Esophagus (tissue), 2 donors: ENCODE results near the gene APBA3. TPM values are rescaled to one million over a fixed set of nuclear protein-coding genes. Genes with fewer than 3 reads are reported as not detected.
A peak's percentile ranks its signal among the peaks of the same experiment; 100 is the strongest.

Experiments
- H3K27ac ChIP-seq, 2 donors: one replicate each; pipeline ENCODE4 v1.5.1; 2013; ENCODE audit warnings: low read depth in 2 of 2, mild to moderate bottlenecking in 2 of 2, inconsistent platforms in 1 of 2, low read length in 1 of 2, moderate library complexity in 1 of 2
- H3K27me3 ChIP-seq, 2 donors: one replicate each; pipeline ENCODE4 v1.6.1; 2013; ENCODE audit warnings: low read length in 2 of 2, control low read depth in 1 of 2, mild to moderate bottlenecking in 1 of 2; ENCODE audit not compliant: insufficient read depth in 2 of 2, control insufficient read depth in 1 of 2
- H3K36me3 ChIP-seq, 2 donors: one replicate each; pipeline ENCODE4 v1.6.1; 2013; ENCODE audit warnings: low read length in 1 of 2; ENCODE audit not compliant: control insufficient read depth in 2 of 2, insufficient read depth in 2 of 2
- H3K4me1 ChIP-seq, 2 donors: one replicate each; pipeline ENCODE4 v1.6.1; 2013; ENCODE audit warnings: low read length in 1 of 2; ENCODE audit not compliant: control insufficient read depth in 2 of 2, insufficient read depth in 2 of 2
- H3K4me3 ChIP-seq, 2 donors: one replicate each; pipeline ENCODE4 v1.5.1; 2013; ENCODE audit warnings: low read length in 2 of 2, mild to moderate bottlenecking in 2 of 2, low read depth in 1 of 2, moderate library complexity in 1 of 2
- H3K9me3 ChIP-seq, 2 donors: one replicate each; pipeline ENCODE4 v1.6.1; 2013; ENCODE audit warnings: mild to moderate bottlenecking in 2 of 2, low read depth in 1 of 2, low read length in 1 of 2, moderate library complexity in 1 of 2; ENCODE audit not compliant: control insufficient read depth in 2 of 2, insufficient read depth in 1 of 2
- WGBS, 2 donors: extraction: QIAGEN DNeasy Blood & Tissue Kit; methylation state at CpG; one replicate each; pipeline ENCODE4 v1.1.7; 2013; 5-methylcytosine and 5-hydroxymethylcytosine counted together
- polyA plus RNA-seq, 2 donors: library from polyadenylated mRNA; stranded (reverse); fragments of 200-250 nt; gene quantifications; one replicate each; pipeline ENCODE4 v1.2.3, GENCODE V29; 2013
- donor health status: healthy with polysubstance abuse.
- donor health status: Bipolar disorder and iron deficiency.

APBA3 gene, protein sequence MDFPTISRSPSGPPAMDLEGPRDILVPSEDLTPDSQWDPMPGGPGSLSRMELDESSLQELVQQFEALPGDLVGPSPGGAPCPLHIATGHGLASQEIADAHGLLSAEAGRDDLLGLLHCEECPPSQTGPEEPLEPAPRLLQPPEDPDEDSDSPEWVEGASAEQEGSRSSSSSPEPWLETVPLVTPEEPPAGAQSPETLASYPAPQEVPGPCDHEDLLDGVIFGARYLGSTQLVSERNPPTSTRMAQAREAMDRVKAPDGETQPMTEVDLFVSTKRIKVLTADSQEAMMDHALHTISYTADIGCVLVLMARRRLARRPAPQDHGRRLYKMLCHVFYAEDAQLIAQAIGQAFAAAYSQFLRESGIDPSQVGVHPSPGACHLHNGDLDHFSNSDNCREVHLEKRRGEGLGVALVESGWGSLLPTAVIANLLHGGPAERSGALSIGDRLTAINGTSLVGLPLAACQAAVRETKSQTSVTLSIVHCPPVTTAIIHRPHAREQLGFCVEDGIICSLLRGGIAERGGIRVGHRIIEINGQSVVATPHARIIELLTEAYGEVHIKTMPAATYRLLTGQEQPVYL
- 10 to 100 TPM; 12.1 to 16.3 TPM for polyA plus RNA-seq

DNA sequence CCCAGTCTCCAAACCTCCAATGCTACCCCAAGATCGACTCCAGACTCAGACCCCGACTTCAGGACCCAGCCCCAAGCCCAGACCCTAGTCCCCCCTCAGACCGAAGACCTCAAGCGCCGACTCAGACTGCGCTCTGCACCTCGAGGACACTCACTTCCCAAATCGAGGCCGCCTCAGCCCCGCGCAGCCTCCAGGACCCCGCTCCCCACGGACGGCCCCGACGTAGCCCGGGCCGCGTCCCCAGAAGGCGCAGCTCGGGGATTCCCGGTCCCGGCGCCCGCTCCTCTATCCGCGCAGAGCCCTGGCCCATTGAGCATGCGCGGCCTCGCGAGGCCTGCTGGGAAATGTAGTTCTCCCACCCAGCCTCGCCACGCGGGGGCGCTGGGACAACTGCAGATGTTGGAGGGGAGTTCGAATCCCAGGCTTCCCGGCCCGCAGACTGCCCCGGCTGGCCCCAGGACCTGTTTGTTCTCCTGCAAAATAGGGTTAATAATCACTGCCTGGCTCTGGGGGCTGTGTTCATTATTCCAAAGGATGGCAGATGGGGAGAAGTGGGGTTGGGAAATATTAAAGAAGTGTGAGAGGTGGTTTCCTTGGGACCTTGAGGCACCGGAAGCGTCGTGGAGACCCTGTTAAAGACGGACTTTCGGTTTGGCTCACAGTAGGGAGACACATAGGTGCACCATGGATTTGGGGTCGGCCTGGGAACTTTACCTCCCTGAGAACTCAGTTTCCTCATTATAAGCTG is at the start of gene APBA3:
Gene APBA3, minus strand, starts transcription at position 311 of the 748 bp plus-strand sequence. CDS start 1,428 bp downstream, outside the sequence.
- WGBS, 2 donors: 2 to 4% methylated on average over 45 of the region's 45 CpGs
- Histone ChIP-seq H3K9me3 (no peaks in the 10 kb centered on the region), H3K27ac (peak within 1 kb of the TSS; percentile 99 to 100), H3K27me3 (no peaks in the 10 kb centered on the region), H3K36me3 (peaks cover 1 to 16% of the 10 kb centered on the region in 2 donors), H3K4me1 (peaks cover 0 to 11% of the 10 kb centered on the region in 2 donors), H3K4me3 (peak within 1 kb of the TSS; percentile 90 to 93)

DNA sequence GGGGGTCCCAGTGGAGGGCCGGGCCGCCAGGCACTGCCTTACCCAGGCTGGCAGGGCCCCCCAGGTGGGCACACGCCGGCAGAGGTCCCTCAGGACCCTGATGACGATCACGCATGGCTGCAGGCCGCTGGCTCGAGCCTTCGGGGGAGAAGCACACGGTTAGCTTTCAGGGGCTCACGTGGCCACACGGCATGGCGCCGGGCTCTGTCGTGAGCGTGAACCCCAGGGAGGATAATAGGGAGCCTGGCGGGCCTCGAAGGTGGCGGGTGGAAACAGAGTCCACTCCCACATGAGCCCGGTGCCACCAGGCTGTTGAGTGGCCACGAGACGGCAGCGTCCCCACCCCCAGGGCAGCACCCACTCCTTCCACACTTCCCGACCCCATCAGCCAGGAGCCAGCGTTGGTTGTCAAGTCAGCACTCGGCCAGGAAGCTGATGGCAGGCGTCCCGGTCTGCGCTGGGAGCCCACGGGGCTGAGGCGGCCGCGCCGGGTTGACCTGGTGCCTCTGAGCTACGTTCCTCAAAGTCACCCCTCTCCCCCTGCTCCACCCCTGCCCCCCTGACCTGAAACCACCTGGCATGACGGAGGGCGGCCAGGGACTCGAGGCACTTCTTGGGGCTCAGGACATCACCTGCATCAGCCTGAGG is 49.3 kb upstream of the APBA3 start:
- H3K27me3 ChIP-seq: no peaks in the 10 kb centered on the region
- H3K4me3 ChIP-seq: no peak overlapping the region
- H3K9me3 ChIP-seq: peaks cover 0 to 2% of the 10 kb centered on the region in 2 donors
- H3K27ac ChIP-seq: no peak overlapping the region
- peaks cover 0 to 19% of the 10 kb centered on the region in 2 donors for H3K4me1 ChIP-seq
- H3K36me3 ChIP-seq: no peaks in the 10 kb centered on the region
- WGBS, 2 donors: 75 to 79% methylated on average over 38 of the region's 38 CpGs

DNA sequence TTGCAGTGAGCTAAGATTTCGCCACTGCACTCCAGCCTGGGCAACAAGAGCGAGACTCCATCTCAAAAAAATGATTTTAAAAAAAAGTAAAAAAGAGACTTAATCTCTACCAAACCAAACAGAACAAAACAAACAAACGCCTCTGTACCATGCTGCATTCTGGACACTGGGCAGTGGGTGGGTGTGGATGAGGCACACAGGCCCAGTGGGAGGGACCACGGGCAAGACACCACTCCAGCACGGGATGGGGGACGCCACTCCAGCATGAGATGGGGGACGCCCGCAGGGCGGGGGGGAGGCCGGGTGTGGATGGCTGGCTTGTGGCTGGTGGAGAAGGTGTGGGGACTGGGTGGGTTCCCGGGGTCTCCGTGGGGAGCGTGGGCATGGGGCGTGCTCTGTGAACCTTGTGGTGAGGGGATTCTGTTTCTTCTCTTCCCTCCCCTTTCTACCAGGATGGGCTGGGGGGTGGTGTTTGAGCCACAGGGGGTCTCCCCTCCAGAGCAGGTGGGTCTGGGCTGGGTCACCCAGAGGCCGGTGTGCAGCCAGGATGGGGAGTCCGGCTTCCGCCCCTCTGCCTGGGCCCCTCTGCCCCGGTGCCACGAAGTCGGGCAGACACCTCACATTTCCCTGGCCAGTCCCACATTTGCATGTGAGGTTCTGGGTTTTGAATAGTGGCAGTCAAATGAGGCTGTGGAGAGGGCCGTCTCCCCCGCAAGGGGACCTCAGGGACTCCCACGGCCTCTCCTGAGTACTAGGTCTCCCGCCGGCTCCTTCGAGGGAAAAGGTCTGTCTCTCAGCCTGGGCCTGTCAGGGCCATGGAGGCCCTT is 48.6 kb upstream of the APBA3 start:
- Histone ChIP-seq H3K27me3 (no peaks in the 10 kb centered on the region), H3K27ac (no peak overlapping the region), H3K4me1 (peaks cover 0 to 19% of the 10 kb centered on the region in 2 donors), H3K36me3 (no peaks in the 10 kb centered on the region), H3K9me3 (peaks cover 0 to 2% of the 10 kb centered on the region in 2 donors), H3K4me3 (no peak overlapping the region)
- 74 to 75% methylated on average over 26 of the region's 26 CpGs for WGBS, 2 donors

DNA sequence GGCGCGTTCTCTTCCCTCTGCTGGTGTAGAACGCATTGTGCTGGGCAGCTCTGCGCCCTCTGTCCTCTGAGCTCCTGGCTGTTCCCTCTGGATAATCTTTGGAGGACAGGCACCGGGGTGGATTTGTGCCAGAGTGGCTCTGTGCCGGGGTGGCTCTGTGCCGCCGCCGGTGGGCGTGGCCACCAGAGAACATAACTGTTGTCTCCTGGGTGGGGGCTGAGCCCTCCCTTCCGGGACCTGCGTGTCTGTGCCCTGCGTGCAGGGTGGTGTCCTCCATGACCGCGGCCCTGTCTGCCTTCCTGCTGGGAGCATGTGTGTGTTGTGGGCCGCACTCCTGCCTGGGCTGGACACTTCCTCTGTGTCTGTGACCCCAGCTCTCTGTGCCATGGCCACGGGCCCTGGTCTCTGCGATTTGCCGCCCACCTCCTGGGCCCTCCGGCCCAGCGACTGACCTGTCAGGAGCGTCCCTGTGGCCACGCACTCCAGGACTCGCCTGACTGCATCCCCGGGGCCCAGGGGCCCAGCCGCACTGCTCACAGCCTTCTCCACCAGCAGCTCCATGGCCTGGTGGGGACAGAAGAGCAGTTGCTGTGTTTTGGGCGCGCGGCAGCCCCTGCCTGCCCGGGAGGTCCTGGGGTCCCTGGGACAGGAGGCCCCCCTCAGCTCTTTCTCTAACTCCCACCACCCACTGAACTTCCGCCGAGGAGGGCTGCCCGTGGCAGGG is 47.1 kb upstream of the APBA3 start:
- H3K4me3 ChIP-seq: no peak overlapping the region
- H3K27me3 ChIP-seq: no peaks in the 10 kb centered on the region
- no peak overlapping the region for H3K27ac ChIP-seq
- 72 to 76% methylated on average over 27 to 33 of the region's 33 CpGs for WGBS, 2 donors
- H3K4me1 ChIP-seq: peaks cover 0 to 19% of the 10 kb centered on the region in 2 donors
- H3K36me3 ChIP-seq: no peaks in the 10 kb centered on the region
- H3K9me3 ChIP-seq: peaks cover 0 to 2% of the 10 kb centered on the region in 2 donors

DNA sequence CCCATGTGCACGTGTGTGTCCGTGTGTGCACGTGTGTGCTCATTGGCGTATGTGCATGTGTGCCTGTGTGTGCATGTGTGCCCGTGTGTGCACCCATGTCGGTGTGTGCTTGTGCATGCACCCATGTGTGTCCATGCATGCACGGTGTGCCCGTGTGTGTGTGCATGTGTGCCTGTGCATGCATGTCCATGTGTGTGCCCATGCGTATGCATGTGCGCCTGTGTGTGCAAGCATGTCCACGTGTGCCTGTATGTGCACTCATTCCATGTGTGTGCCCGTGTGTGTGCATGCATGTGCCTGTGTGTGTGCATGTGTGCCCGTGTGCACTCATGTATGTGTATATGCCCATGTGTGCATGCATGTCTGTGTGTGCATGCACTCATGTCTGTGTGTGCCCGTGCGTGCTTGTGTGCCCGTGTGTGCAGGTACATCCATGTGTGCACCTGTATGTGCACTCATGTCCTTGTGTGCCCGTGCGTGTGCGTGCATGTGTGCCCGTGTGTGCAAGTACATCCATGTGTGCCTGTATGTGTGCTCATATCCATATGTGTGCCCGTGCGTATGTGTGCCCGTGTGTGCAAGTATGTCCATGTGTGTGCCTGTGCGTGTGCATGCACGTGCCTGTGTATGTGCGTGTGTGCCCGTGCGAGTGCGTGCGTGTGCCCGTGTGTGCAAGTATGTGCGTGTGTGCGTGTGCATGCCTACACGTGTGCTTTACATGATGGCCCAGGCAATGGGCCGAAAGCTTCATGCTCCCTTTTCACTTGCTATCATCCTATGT is 46.3 kb upstream of the APBA3 start:
- no peak overlapping the region for H3K27ac ChIP-seq
- H3K4me1 ChIP-seq: peaks cover 0 to 16% of the 10 kb centered on the region in 2 donors
- H3K4me3 ChIP-seq: no peak overlapping the region
- peaks cover 0 to 2% of the 10 kb centered on the region in 2 donors for H3K9me3 ChIP-seq
- H3K27me3 ChIP-seq: no peaks in the 10 kb centered on the region
- H3K36me3 ChIP-seq: no peaks in the 10 kb centered on the region
- WGBS, 2 donors: 93 to 94% methylated on average over 35 of the region's 35 CpGs

DNA sequence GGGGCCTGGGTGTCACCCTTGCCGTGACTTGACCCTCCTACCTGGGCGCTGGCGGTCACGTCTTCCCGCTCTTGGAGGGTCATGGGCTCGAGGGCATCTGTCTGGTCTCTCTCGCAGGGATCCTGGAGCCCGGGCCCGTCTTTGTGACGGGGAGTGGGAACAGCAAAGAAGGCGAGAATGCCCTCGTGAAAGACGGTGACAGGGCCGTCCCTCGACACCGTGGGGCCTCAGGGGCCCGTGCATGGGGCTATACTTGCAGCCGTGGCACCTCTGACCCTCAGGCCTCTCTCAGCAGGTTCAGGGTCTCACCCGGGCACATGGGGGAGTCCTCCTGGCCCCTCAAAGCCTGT is 45.6 kb upstream of the APBA3 start:
- H3K27ac ChIP-seq: no peak overlapping the region
- H3K27me3 ChIP-seq: no peaks in the 10 kb centered on the region
- H3K9me3 ChIP-seq: peaks cover 0 to 2% of the 10 kb centered on the region in 2 donors
- WGBS, 2 donors: 83 to 84% methylated on average over 19 of the region's 19 CpGs
- no peak overlapping the region for H3K4me3 ChIP-seq
- H3K36me3 ChIP-seq: no peaks in the 10 kb centered on the region
- peaks cover 0 to 16% of the 10 kb centered on the region in 2 donors for H3K4me1 ChIP-seq

DNA sequence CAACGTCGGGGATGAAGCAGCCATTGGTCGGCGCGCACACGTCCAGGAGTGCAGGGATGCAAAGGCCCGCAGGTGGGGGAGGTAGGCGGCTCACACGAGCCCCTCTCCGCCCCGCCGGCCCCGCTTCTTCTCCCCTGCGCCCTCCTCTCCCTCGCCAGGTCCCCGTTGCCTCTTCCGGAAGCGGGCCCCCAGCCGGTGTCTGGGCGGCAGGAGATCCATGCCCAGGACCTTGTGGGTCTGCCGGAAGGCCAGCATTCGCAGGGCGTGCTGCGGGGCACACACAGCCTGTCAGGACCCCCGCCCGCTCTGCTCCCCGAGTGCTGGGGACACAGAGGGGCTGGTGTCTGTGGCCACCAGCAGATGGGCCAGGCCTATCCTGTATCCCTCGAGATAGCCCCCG is 44.4 kb upstream of the APBA3 start:
- peaks cover 0 to 2% of the 10 kb centered on the region in 2 donors for H3K9me3 ChIP-seq
- H3K27me3 ChIP-seq: no peaks in the 10 kb centered on the region
- peaks cover 0 to 24% of the 10 kb centered on the region in 2 donors for H3K4me1 ChIP-seq
- no peaks in the 10 kb centered on the region for H3K36me3 ChIP-seq
- H3K27ac ChIP-seq: no peak overlapping the region
- 86 to 91% methylated on average over 29 of the region's 29 CpGs for WGBS, 2 donors
- H3K4me3 ChIP-seq: no peak overlapping the region

DNA sequence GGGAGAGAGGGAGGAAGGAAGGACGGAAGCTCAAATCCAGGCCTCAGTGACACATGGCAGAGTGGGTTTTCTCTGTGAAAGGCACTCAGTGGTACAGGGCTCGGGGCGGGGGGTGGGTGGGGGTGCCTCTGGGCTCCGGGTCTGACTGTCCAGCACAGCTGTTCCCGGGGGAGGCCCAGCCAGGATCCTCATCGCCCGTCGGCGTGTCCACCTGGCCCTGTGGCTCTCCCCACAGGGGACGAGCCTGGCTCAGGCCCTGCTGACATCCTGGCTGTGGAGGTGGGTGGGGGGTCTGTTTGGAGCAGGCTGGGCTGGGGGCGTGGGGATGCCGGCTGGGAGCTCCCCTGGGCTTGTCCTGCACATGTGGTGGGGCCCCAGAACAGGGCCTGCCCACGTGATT is 42.9 kb upstream of the APBA3 start:
- no peaks in the 10 kb centered on the region for H3K27me3 ChIP-seq
- no peak overlapping the region for H3K4me3 ChIP-seq
- no peaks in the 10 kb centered on the region for H3K36me3 ChIP-seq
- H3K4me1 ChIP-seq: peaks cover 0 to 24% of the 10 kb centered on the region in 2 donors
- H3K27ac ChIP-seq: no peak overlapping the region
- H3K9me3 ChIP-seq: peaks cover 0 to 2% of the 10 kb centered on the region in 2 donors
- WGBS, 2 donors: 80% methylated on average over 13 of the region's 13 CpGs
